ENCODE measurements around the gene FAM177B.

GRCh38 chr1:222751255-222751654 is 14.3 kb downstream of the FAM177B start:
- no peak for TF ChIP-seq CTCF (IDR thresholded peaks at IDR 0.05)
- TF ChIP-seq POLR2A (IDR thresholded peaks at IDR 0.05), result no peak
